ENCODE data around the gene MASP2.
"Not testable (repeated sequence)": the region's sequence is repeated elsewhere in the genome, so short reads cannot be mapped to it uniquely, and the experiment has no call there.

Gene MASP2

DNA sequence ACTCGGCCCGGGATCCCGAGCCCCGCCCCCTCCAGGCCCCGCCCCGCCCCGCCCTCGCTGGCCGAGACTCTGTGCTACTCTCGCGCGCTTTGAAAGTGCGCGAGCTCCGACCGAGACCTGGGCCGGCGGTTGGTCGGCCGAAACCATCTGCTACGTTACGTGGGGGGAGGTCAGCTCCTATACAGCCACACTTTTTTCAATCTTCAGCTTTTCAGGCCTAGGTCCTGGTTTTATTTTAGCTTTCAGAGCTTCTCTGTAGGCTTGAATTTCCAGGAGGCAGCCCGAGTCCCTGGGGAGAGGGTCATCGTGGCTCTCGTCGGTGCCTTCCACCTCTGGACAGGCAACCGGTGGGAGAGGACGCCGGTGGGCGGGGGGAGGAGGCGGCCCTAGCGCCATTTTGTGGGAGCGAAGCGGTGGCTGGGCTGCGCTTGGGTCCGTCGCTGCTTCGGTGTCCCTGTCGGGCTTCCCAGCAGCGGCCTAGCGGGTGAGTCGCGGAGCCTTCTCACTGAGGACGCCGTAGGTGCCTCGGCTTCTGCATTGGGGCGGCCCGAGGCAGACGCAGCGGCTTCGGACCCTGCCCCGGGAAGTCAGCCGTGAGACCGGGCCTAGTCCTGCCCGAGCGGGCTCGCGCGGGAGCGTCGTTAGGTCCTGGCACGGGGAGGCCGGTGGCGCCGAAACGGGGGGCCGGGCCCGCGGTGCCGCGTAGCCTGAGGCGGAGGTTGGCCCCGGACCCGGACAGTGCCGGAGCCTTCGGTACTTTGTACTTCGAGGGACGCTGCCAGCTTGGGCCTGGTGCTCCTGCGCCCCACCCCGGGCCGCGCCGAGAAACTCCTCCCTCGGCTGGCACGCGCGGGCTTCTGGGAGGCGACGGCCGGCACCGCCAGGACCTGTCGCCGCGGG lies 34.5 kb downstream of the MASP2 start, which contains the start of gene TARDBP:
TSS of gene TARDBP (plus strand) at position 395 of the 900 bp plus-strand sequence. CDS start 1,074 bp downstream, outside the sequence.
- TF ChIP-seq, protein P1, sequence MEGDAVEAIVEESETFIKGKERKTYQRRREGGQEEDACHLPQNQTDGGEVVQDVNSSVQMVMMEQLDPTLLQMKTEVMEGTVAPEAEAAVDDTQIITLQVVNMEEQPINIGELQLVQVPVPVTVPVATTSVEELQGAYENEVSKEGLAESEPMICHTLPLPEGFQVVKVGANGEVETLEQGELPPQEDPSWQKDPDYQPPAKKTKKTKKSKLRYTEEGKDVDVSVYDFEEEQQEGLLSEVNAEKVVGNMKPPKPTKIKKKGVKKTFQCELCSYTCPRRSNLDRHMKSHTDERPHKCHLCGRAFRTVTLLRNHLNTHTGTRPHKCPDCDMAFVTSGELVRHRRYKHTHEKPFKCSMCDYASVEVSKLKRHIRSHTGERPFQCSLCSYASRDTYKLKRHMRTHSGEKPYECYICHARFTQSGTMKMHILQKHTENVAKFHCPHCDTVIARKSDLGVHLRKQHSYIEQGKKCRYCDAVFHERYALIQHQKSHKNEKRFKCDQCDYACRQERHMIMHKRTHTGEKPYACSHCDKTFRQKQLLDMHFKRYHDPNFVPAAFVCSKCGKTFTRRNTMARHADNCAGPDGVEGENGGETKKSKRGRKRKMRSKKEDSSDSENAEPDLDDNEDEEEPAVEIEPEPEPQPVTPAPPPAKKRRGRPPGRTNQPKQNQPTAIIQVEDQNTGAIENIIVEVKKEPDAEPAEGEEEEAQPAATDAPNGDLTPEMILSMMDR (IDR thresholded peaks at IDR 0.05; ENCODE audit: low read depth, low read length), result no peak
- TF ChIP-seq EZH2phosphoT487 (IDR thresholded peaks at IDR 0.05; ENCODE audit: low read depth), result no peak
- peak within 1 kb of the TSS; percentile 90 for H3K4me2 ChIP-seq (ENCODE audit: low read length)
- peaks cover 11% of the 10 kb centered on the region for H3K4me1 ChIP-seq (ENCODE audit: low read length)
- H3K9me3 ChIP-seq (ENCODE audit: insufficient read depth, low read length), result no peaks in the 10 kb centered on the region
- no peaks in the 10 kb centered on the region for H3K27me3 ChIP-seq (ENCODE audit: low read depth, low read length)
- H3K4me3 ChIP-seq (ENCODE audit: low read length), result peak within 1 kb of the TSS; percentile 92
- peaks cover 28% of the 10 kb centered on the region for H3K79me2 ChIP-seq (ENCODE audit: low read length)
- H3K27ac ChIP-seq (ENCODE audit: low read length), result peak within 1 kb of the TSS; percentile 61
- peaks cover 23% of the 10 kb centered on the region for H3K36me3 ChIP-seq (replicated peaks; ENCODE audit: low read depth, low read length)
- peak within 1 kb of the TSS; percentile 80 for H3K9ac ChIP-seq (ENCODE audit: low read length)
- peaks cover 17% of the 10 kb centered on the region for H4K20me1 ChIP-seq (ENCODE audit: insufficient read depth, low read length)
- peak within 1 kb of the TSS; percentile 92 for H2AFZ ChIP-seq (ENCODE audit: low read depth, low read length)

GRCh38 chr1:11000526-11000925 lies 46.5 kb downstream of the MASP2 start:
- H3K27ac ChIP-seq (ENCODE audit: low read length), result no peak overlapping the region
- no peaks in the 10 kb centered on the region for H3K36me3 ChIP-seq (replicated peaks; ENCODE audit: low read depth, low read length)
- no peaks in the 10 kb centered on the region for H3K79me2 ChIP-seq (ENCODE audit: low read length)
- no peaks in the 10 kb centered on the region for H3K4me1 ChIP-seq (ENCODE audit: low read length)
- no peaks in the 10 kb centered on the region for H3K9me3 ChIP-seq (ENCODE audit: insufficient read depth, low read length)
- no peak overlapping the region for H3K9ac ChIP-seq (ENCODE audit: low read length)
- no peak overlapping the region for H3K4me3 ChIP-seq (ENCODE audit: low read length)
- no peaks in the 10 kb centered on the region for H4K20me1 ChIP-seq (ENCODE audit: insufficient read depth, low read length)
- TF ChIP-seq, protein P1 (IDR thresholded peaks at IDR 0.05; ENCODE audit: low read depth, low read length), result no peak
- TF ChIP-seq EZH2phosphoT487 (IDR thresholded peaks at IDR 0.05; ENCODE audit: low read depth), result no peak
- no peak overlapping the region for H2AFZ ChIP-seq (ENCODE audit: low read depth, low read length)
- H3K27me3 ChIP-seq (ENCODE audit: low read depth, low read length), result no peaks in the 10 kb centered on the region
- H3K4me2 ChIP-seq (ENCODE audit: low read length), result no peak overlapping the region

GRCh38 chr1:10996100-10996499 lies 50.9 kb downstream of the MASP2 start:
- no peak overlapping the region for H2AFZ ChIP-seq (ENCODE audit: low read depth, low read length)
- no peaks in the 10 kb centered on the region for H3K4me1 ChIP-seq (ENCODE audit: low read length)
- TF ChIP-seq, protein P1 (IDR thresholded peaks at IDR 0.05; ENCODE audit: low read depth, low read length), result no peak
- TF ChIP-seq EZH2phosphoT487 (IDR thresholded peaks at IDR 0.05; ENCODE audit: low read depth), result no peak
- H3K9me3 ChIP-seq (ENCODE audit: insufficient read depth, low read length), result no peaks in the 10 kb centered on the region
- no peak overlapping the region for H3K9ac ChIP-seq (ENCODE audit: low read length)
- H3K36me3 ChIP-seq (replicated peaks; ENCODE audit: low read depth, low read length), result no peaks in the 10 kb centered on the region
- no peak overlapping the region for H3K27ac ChIP-seq (ENCODE audit: low read length)
- H3K4me2 ChIP-seq (ENCODE audit: low read length), result no peak overlapping the region
- no peaks in the 10 kb centered on the region for H3K79me2 ChIP-seq (ENCODE audit: low read length)
- no peak overlapping the region for H3K4me3 ChIP-seq (ENCODE audit: low read length)
- no peaks in the 10 kb centered on the region for H4K20me1 ChIP-seq (ENCODE audit: insufficient read depth, low read length)
- no peaks in the 10 kb centered on the region for H3K27me3 ChIP-seq (ENCODE audit: low read depth, low read length)

- Histone ChIP-seq H3K4me1 (ENCODE audit: low read length) (no peaks in the 10 kb centered on the region), H3K4me2 (ENCODE audit: low read length) (no peak overlapping the region), H3K4me3 (ENCODE audit: low read length) (no peak overlapping the region), H3K79me2 (ENCODE audit: low read length) (no peaks in the 10 kb centered on the region), H3K9ac (ENCODE audit: low read length) (no peak overlapping the region), H4K20me1 (ENCODE audit: insufficient read depth, low read length) (no peaks in the 10 kb centered on the region), H3K27ac (ENCODE audit: low read length) (no peak overlapping the region), H3K27me3 (ENCODE audit: low read depth, low read length) (no peaks in the 10 kb centered on the region), H3K36me3 (replicated peaks; ENCODE audit: low read depth, low read length) (no peaks in the 10 kb centered on the region), H2AFZ (ENCODE audit: low read depth, low read length) (no peak overlapping the region), H3K9me3 (ENCODE audit: insufficient read depth, low read length) (no peaks in the 10 kb centered on the region)
- TF ChIP-seq, protein P1 (IDR thresholded peaks at IDR 0.05; ENCODE audit: low read depth, low read length), result no peak
- no peak for TF ChIP-seq EZH2phosphoT487 (IDR thresholded peaks at IDR 0.05; ENCODE audit: low read depth)
Measured at GRCh38 chr1:10992864-10993263, 54.2 kb downstream of the MASP2 start.

- H3K4me2 ChIP-seq (ENCODE audit: low read length); H2AFZ ChIP-seq (ENCODE audit: low read depth, low read length); H3K36me3 ChIP-seq (replicated peaks; ENCODE audit: low read depth, low read length); H3K27me3 ChIP-seq (ENCODE audit: low read depth, low read length); H3K27ac ChIP-seq (ENCODE audit: low read length); H3K4me1 ChIP-seq (ENCODE audit: low read length); H3K4me3 ChIP-seq (ENCODE audit: low read length); H4K20me1 ChIP-seq (ENCODE audit: insufficient read depth, low read length); H3K9ac ChIP-seq (ENCODE audit: low read length); H3K9me3 ChIP-seq (ENCODE audit: insufficient read depth, low read length); H3K79me2 ChIP-seq (ENCODE audit: low read length): not testable (repeated sequence)
Measured at GRCh38 chr1:10992004-10992403, 55.0 kb downstream of the MASP2 start.

Data from OCI-LY3 (cell line).